ENCODE results near the gene ARID5A.

ARID5A gene

GRCh38 chr2:96514521-96514920, 22.0 kb upstream of the ARID5A start:
- Histone ChIP-seq H4K20me1 (no peaks in the 10 kb centered on the region), H3K27me3 (no peaks in the 10 kb centered on the region), H3K9me3 (peaks cover 36% of the 10 kb centered on the region), H3K27ac (no peak overlapping the region), H3K9ac (no peak overlapping the region), H3K4me2 (no peak overlapping the region), H3K36me3 (no peaks in the 10 kb centered on the region), H3K4me1 (peaks cover 8% of the 10 kb centered on the region), H3K4me3 (no peak overlapping the region)
- no peak for TF ChIP-seq Cebpa-rat (IDR thresholded peaks at IDR 0.05)

- Histone ChIP-seq H3K4me2 (no peak overlapping the region), H3K36me3 (no peaks in the 10 kb centered on the region), H3K9me3 (peaks cover 45% of the 10 kb centered on the region)
Measured at GRCh38 chr2:96517079-96517478, 19.5 kb upstream of the ARID5A start.

DNA sequence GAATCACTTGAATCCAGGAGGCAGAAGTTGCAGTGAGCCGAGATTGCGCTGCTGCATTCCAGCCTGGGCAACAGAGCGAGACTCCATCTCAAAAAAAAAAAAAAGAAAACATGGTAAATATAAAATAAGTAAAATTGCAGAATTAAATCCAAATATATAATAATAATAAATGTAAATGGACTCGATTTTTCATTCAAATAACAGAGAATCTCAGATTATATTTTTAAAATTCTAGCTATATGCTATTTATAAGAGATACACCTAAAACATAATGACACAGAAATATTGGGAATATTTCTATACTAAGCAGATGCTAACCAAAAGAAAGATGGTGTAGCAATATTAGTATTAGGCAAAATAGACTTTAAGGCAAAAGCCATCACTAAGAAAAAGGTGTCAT, 16.3 kb upstream of the ARID5A start:
- H3K27ac ChIP-seq: no peak overlapping the region
- no peak overlapping the region for H3K9ac ChIP-seq
- H3K36me3 ChIP-seq: no peaks in the 10 kb centered on the region
- no peaks in the 10 kb centered on the region for H3K27me3 ChIP-seq
- no peak overlapping the region for H3K4me2 ChIP-seq
- no peak for TF ChIP-seq Cebpa-rat (IDR thresholded peaks at IDR 0.05)
- no peak overlapping the region for H3K4me3 ChIP-seq
- H3K4me1 ChIP-seq: peaks cover 29% of the 10 kb centered on the region
- H4K20me1 ChIP-seq: no peaks in the 10 kb centered on the region
- H3K9me3 ChIP-seq: peaks cover 45% of the 10 kb centered on the region

More at GRCh38 chr2:96517079-96517478, 19.5 kb upstream of the ARID5A start:
- H3K9ac ChIP-seq: no peak overlapping the region
- H3K27me3 ChIP-seq: no peaks in the 10 kb centered on the region
- no peak overlapping the region for H3K27ac ChIP-seq
- no peaks in the 10 kb centered on the region for H4K20me1 ChIP-seq
- no peaks in the 10 kb centered on the region for H3K4me1 ChIP-seq
- no peak overlapping the region for H3K4me3 ChIP-seq
- no peak for TF ChIP-seq Cebpa-rat (IDR thresholded peaks at IDR 0.05)

- no peaks in the 10 kb centered on the region for H3K27me3 ChIP-seq
- H4K20me1 ChIP-seq: no peaks in the 10 kb centered on the region
- H3K36me3 ChIP-seq: no peaks in the 10 kb centered on the region
- no peak for TF ChIP-seq Cebpa-rat (IDR thresholded peaks at IDR 0.05)
- no peak overlapping the region for H3K9ac ChIP-seq
- H3K27ac ChIP-seq: no peak overlapping the region
- no peak overlapping the region for H3K4me3 ChIP-seq
- H3K4me2 ChIP-seq: no peak overlapping the region
- H3K9me3 ChIP-seq: peaks cover 42% of the 10 kb centered on the region
- peaks cover 34% of the 10 kb centered on the region for H3K4me1 ChIP-seq
Measured at GRCh38 chr2:96520697-96521096, 15.9 kb upstream of the ARID5A start.

GRCh38 chr2:96521219-96521618, 15.3 kb upstream of the ARID5A start:
- Histone ChIP-seq H4K20me1 (no peaks in the 10 kb centered on the region), H3K4me3 (no peak overlapping the region), H3K27ac (no peak overlapping the region), H3K9me3 (peaks cover 36% of the 10 kb centered on the region), H3K4me2 (no peak overlapping the region), H3K27me3 (no peaks in the 10 kb centered on the region), H3K36me3 (no peaks in the 10 kb centered on the region), H3K9ac (no peak overlapping the region), H3K4me1 (peaks cover 39% of the 10 kb centered on the region)
- no peak for TF ChIP-seq Cebpa-rat (IDR thresholded peaks at IDR 0.05)

DNA sequence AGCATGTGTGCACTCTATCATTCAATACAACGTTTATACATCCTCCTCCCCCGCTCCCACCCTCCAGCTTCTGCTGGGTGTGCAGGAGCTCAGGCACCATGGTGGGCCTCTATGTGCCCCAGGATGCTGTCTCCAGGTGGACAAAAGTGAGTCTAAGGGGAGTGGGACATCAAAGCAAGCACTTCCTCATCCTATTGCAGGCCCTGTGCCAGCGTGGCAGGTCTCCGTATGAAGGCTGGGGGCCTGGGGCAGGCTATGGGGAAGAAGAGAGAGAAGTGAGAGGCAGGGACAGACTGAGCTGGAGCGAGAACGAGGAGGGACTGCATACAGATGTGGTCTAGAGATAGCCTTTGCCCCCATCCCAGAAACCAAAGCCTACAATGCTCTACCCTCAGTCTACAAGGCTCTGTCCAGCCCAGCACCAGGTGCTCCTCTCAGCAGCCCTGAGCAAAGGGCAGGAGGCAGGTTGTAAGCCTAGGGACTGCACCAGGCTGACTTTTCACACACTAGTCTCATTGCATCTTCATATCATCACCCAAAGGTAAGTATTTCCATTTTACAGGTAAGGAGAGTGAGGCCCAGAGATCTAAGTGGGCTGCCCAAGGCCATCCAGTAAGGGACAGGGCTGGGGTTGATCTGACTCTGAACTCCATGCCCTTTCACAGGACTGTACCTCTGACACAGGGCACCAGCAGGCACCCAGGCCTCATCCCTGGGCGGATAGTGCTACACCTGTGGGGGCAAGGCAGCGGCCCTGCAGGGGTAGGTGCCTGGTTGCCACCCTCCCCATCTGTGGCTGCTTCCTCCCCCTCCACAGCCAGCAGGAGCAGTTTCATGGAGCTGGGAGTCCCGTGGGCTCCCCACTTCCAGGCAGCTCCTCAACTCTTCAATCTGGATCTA, 14.0 kb upstream of the ARID5A start:
- no peak for TF ChIP-seq Cebpa-rat (IDR thresholded peaks at IDR 0.05)
- Histone ChIP-seq H4K20me1 (no peaks in the 10 kb centered on the region), H3K27ac (peak overlapping the region; percentile 30; the same call in 1 of the 2 replicates), H3K36me3 (no peaks in the 10 kb centered on the region), H3K27me3 (no peaks in the 10 kb centered on the region), H3K9me3 (peaks cover 23% of the 10 kb centered on the region), H3K9ac (no peak overlapping the region), H3K4me2 (peak overlapping the region; percentile 28), H3K4me3 (no peak overlapping the region), H3K4me1 (peaks cover 50% of the 10 kb centered on the region)

GRCh38 chr2:96523659-96524481, 12.7 kb upstream of the ARID5A start:
- no peaks in the 10 kb centered on the region for H3K27me3 ChIP-seq
- no peak overlapping the region for H3K9ac ChIP-seq
- H3K4me2 ChIP-seq: peak overlapping the region; percentile 92

DNA sequence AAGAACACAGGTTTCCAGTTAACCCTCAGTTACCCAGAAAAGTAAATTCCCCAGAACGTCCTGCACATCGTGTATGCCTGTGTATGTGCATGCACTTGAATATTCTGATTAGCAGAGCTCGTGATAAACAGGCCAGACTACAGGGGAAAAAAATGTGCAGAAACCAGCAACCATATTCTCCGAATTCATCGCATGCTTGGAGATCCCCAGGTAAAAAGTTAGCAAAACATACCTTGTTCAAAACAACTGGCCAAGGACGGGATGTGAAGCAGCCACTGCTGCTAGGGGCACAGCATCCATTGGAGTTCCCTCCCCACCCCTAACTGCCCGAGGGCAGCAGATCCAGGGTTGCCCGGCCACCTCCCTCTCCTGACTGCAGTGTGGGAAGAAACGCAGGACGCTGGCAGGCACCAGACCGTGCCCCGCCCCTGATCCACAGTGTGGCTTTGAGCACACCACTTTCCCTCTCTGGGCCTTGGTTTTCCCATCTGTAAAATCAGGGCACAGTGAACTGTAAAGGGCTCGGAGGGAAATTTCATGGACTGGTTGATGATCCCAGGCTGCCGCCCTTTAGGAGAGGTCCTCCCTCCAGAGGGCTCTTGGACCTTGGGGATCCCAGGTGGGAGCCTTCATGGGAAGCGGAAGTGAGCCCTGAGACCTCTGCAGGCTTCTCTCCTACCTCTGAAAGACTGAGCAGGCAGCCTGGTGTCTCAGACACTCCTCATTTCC, 11.9 kb upstream of the ARID5A start:
- peak overlapping the region; percentile 51 for H3K27ac ChIP-seq
- no peak for TF ChIP-seq Cebpa-rat (IDR thresholded peaks at IDR 0.05)
- H3K9me3 ChIP-seq: peaks cover 8% of the 10 kb centered on the region
- peaks cover 69% of the 10 kb centered on the region for H3K4me1 ChIP-seq
- no peak overlapping the region for H3K4me3 ChIP-seq
- H3K27me3 ChIP-seq: no peaks in the 10 kb centered on the region
- peak overlapping the region; percentile 92 for H3K4me2 ChIP-seq
- no peaks in the 10 kb centered on the region for H3K36me3 ChIP-seq
- H3K9ac ChIP-seq: no peak overlapping the region
- H4K20me1 ChIP-seq: no peaks in the 10 kb centered on the region

More at GRCh38 chr2:96523659-96524481, 12.7 kb upstream of the ARID5A start:
- Histone ChIP-seq H3K9me3 (peaks cover 14% of the 10 kb centered on the region), H3K4me1 (peaks cover 62% of the 10 kb centered on the region), H4K20me1 (no peaks in the 10 kb centered on the region), H3K27ac (no peak overlapping the region), H3K36me3 (no peaks in the 10 kb centered on the region), H3K4me3 (no peak overlapping the region)
- TF ChIP-seq Cebpa-rat (IDR thresholded peaks at IDR 0.05): no peak

DNA sequence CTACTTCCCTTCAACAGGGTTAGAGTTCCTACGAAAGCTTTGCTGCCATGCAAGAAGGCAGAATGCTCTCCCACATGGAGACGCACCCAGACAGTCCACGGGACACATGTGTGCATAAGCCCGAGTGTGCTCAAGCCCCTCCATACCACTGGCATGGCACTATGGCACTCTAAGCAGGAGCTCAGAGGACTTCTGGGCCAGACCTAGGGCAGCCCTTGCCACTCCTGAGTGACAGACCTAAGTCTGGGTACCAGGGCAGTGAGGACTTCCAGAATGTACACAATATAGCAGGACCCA, 11.4 kb upstream of the ARID5A start:
- H3K4me2 ChIP-seq: peak overlapping the region; percentile 92
- H4K20me1 ChIP-seq: no peaks in the 10 kb centered on the region
- peaks cover 75% of the 10 kb centered on the region for H3K4me1 ChIP-seq
- no peak for TF ChIP-seq Cebpa-rat (IDR thresholded peaks at IDR 0.05)
- H3K9me3 ChIP-seq: peaks cover 3% of the 10 kb centered on the region; the same call in 1 of the 2 replicates
- peak overlapping the region; percentile 51 for H3K27ac ChIP-seq
- H3K4me3 ChIP-seq: no peak overlapping the region
- no peaks in the 10 kb centered on the region for H3K27me3 ChIP-seq
- no peak overlapping the region for H3K9ac ChIP-seq
- H3K36me3 ChIP-seq: no peaks in the 10 kb centered on the region
